B cell (primary cell): ENCODE measurements around the gene POU2AF1. TPM values are rescaled to one million over a fixed set of nuclear protein-coding genes. Genes with fewer than 3 reads are reported as not detected.
A peak's percentile ranks its signal among the peaks of the same experiment; 100 is the strongest.

Source experiments
- ATAC-seq: fragments of 200-7000 bp; cut with Tn5 transposase; one replicate; pipeline ENCODE4 v1.10.0; 2021; ENCODE audit warnings: low read depth, mild to moderate bottlenecking, moderate number of reproducible peaks, moderate library complexity
- CTCF ChIA-PET: fragments of 350-600 bp; sonication (Branson Sonifier 250); formaldehyde crosslinking; loops from one replicate; lab custom pipeline; 2021; ENCODE audit warnings: antibody characterized with exemption, inconsistent platforms; lab: Charles Lee
- POLR2A ChIA-PET: fragments of 350-600 bp; sonication (Branson Sonifier 250); formaldehyde crosslinking; loops from one replicate; lab custom pipeline; 2021; ENCODE audit warnings: antibody characterized with exemption; lab: Charles Lee
- DNase-seq: peaks from one replicate; pipeline ENCODE4 v3.0.0; 2013
- H2AFZ ChIP-seq: 2 replicates; pipeline ENCODE4 v1.6.1; 2012; ENCODE audit warnings: mild to moderate bottlenecking, low read depth, low read length; ENCODE audit not compliant: insufficient read depth, poor library complexity, severe bottlenecking
- H3K27ac ChIP-seq, 2 donors: 1 replicate in 1 of 2; 2 replicates in 1 of 2; pipeline ENCODE4 v1.5.1; 2012 to 2013; ENCODE audit warnings: low read length in 2 of 2, mild to moderate bottlenecking in 2 of 2, moderate library complexity in 1 of 2
- H3K27me3 ChIP-seq, 4 experiments: fragments of 200-600 bp in 1 of 4; sonication (generic) in 1 of 4; replicated peaks in 1 of 4; 1 replicate in 2 of 4; 2 replicates in 2 of 4; pipeline versions ENCODE4 v1.6.1 to v1.7.0; 2013 to 2016; ENCODE audit warnings: low read length in 3 of 4, mild to moderate bottlenecking in 2 of 4, mixed read lengths in 1 of 4, moderate library complexity in 1 of 4; ENCODE audit not compliant: insufficient read depth in 4 of 4, control insufficient read depth in 3 of 4; ENCODE audit errors: control extremely low read depth in 1 of 4
- H3K36me3 ChIP-seq, 2 experiments: replicated peaks in 1 of 2; 1 replicate in 1 of 2; 2 replicates in 1 of 2; pipeline versions ENCODE4 v1.6.1 to v1.7.1; 2013; ENCODE audit warnings: low read length in 1 of 2; ENCODE audit not compliant: insufficient read depth in 2 of 2, control insufficient read depth in 1 of 2; ENCODE audit errors: control extremely low read depth in 1 of 2, extremely low read depth in 1 of 2
- H3K4me1 ChIP-seq, 2 donors: fragments of 200-600 bp in 1 of 2; sonication (generic) in 1 of 2; 1 replicate in 1 of 2; 2 replicates in 1 of 2; pipeline versions ENCODE4 v1.5.1 to v1.6.1; 2013 to 2017; ENCODE audit warnings: low read length in 2 of 2; ENCODE audit not compliant: control insufficient read depth in 2 of 2, insufficient read depth in 2 of 2
- H3K4me2 ChIP-seq: replicated peaks from 2 replicates; pipeline ENCODE3; 2012; ENCODE audit warnings: mild to moderate bottlenecking, low read depth, low read length; ENCODE audit not compliant: poor library complexity, severe bottlenecking
- H3K4me3 ChIP-seq, 5 experiments: fragments of 200-600 bp in 1 of 5; sonication (generic) in 1 of 5; 1 replicate in 3 of 5; 2 replicates in 2 of 5; pipeline versions ENCODE4 v1.5.1 to v1.7.0; 2011 to 2016; ENCODE audit warnings: low read length in 4 of 5, mild to moderate bottlenecking in 4 of 5, low read depth in 2 of 5, control low read depth in 1 of 5, moderate library complexity in 1 of 5; ENCODE audit not compliant: insufficient read depth in 1 of 5; ENCODE audit errors: control extremely low read depth in 1 of 5, extremely low read depth in 1 of 5
- H3K79me2 ChIP-seq: fragments of 200-600 bp; sonication (generic); one replicate; pipeline ENCODE4 v1.6.0; 2016; ENCODE audit warnings: low read length; ENCODE audit not compliant: control insufficient read depth, insufficient read depth
- H3K9ac ChIP-seq: fragments of 200-600 bp; sonication (generic); 2 replicates; pipeline ENCODE4 v1.6.1; 2017; ENCODE audit warnings: mild to moderate bottlenecking, low read length, moderate library complexity
- H3K9me3 ChIP-seq, 3 donors: one replicate each; pipeline versions ENCODE4 v1.6.1 to v1.7.1; 2013; ENCODE audit warnings: low read length in 2 of 3; ENCODE audit not compliant: control insufficient read depth in 2 of 3, insufficient read depth in 1 of 3; ENCODE audit errors: control extremely low read depth in 1 of 3
- H4K20me1 ChIP-seq: 2 replicates; pipeline ENCODE4 v1.6.0; 2012; ENCODE audit warnings: mild to moderate bottlenecking, low read length; ENCODE audit not compliant: insufficient read depth, control insufficient read depth, poor library complexity, severe bottlenecking
- H3K27ac Mint-ChIP-seq: one replicate; pipeline ENCODE4 v1.8.0; 2021; ENCODE audit warnings: mixed read lengths
- H3K27me3 Mint-ChIP-seq: one replicate; pipeline ENCODE4 v1.8.0; 2021; ENCODE audit warnings: mixed read lengths
- H3K4me1 Mint-ChIP-seq: one replicate; pipeline ENCODE4 v1.8.0; 2021; ENCODE audit warnings: mixed read lengths
- H3K4me3 Mint-ChIP-seq: one replicate; pipeline ENCODE4 v1.8.0; 2021; ENCODE audit warnings: mixed read lengths
- H3K9me3 Mint-ChIP-seq: one replicate; pipeline ENCODE4 v1.8.0; 2022; ENCODE audit warnings: mixed read lengths; ENCODE audit not compliant: insufficient read depth
- EZH2 ChIP-seq: IDR thresholded peaks from 2 replicates; pipeline ENCODE4 v1.6.1; 2012; ENCODE audit warnings: borderline replicate concordance, low read depth, mild to moderate bottlenecking, moderate library complexity, low read length; ENCODE audit not compliant: insufficient read depth, poor library complexity, severe bottlenecking
- WGBS: methylation state at CpG from one replicate; pipeline ENCODE4 v1.1.5; 2013; ENCODE audit warnings: missing lambda C conversion rate; ENCODE audit not compliant: insufficient coverage; 5-methylcytosine and 5-hydroxymethylcytosine counted together
- intact Hi-C: fragments of 100-400 bp; cut with micrococcal nuclease; formaldehyde crosslinking; loops from one replicate; pipeline ENCODE4 v1.10.0; 2022
- polyA plus RNA-seq: library from polyadenylated mRNA; depleted of rRNA; stranded (reverse); fragments of >200 nt; gene quantifications from 2 replicates; pipeline ENCODE4 v1.2.3, GENCODE V29; 2012
- total RNA-seq, 2 donors: library from RNA; stranded (reverse); fragments of 120-200 nt in 1 of 2; gene quantifications; 1 replicate in 1 of 2; 2 replicates in 1 of 2; pipeline versions ENCODE4 v1.2.3 to v1.2.4, GENCODE V29; 2013 to 2022
- TF ChIP-seq, protein P1 (sequence below): fragments of 200-600 bp; IDR thresholded peaks from one replicate; pipeline ENCODE4 v1.8.0; 2022; ENCODE audit warnings: antibody characterized with exemption, mild to moderate bottlenecking

POU2AF1 gene
- total and polyA plus RNA-seq, 2 donors (not counting 1 experiment from before 2014, with no cell fraction given), result 308 to 407 TPM

DNA sequence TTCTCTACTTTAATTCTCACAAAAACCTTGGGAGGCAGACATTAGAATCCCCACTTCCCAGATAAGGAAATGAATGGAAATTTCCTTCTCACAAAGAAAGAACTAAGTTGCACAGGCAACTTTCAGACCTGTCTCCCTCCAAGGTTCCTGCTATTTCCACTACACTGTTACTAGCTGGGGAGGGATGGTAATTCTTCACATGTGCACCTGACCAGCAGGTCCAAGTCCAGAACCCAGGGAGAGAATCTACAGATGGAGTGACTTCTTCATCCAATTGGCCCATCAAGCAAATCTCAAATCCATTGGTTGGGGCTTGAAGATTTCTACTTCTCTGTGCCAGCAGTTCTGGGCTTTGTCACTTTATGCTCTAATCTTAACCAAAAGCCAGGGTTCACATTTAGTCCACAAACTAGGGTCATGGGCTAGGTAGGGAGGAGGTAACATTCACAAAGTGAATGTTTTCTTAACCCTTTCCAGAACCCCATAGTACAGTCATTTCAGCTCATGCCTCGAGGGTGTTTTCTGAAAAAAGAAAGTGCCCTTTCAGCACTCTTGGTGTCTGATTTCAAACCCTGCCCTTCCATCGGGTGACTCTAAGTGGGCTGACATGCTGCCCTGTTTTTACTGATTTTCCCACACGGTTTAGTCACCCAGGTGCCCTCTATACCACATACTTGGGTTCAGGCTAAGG is 2.7 kb downstream of the POU2AF1 start:
- peak overlapping the region; percentile 94 for H3K9ac ChIP-seq
- peak overlapping the region; percentile 100 for H3K4me3 Mint-ChIP-seq
- peaks cover 81% of the 10 kb centered on the region for H3K4me1 Mint-ChIP-seq

More for the DNA sequence above, 2.7 kb downstream of the POU2AF1 start:
- H3K27ac ChIP-seq, result peak overlapping the region; percentile 96 to 97
- peaks cover 18% of the 10 kb centered on the region for H4K20me1 ChIP-seq
- ATAC-seq (no peak), DNase-seq (no peak)
- no peaks in the 10 kb centered on the region for H3K27me3 ChIP-seq
- H3K36me3 ChIP-seq, result peaks cover 3 to 30% of the 10 kb centered on the region in 2 experiments
- peaks cover 80% of the 10 kb centered on the region for H3K79me2 ChIP-seq
- Mint-ChIP-seq H3K9me3 (no peaks in the 10 kb centered on the region), H3K27me3 (no peaks in the 10 kb centered on the region), H3K27ac (peak overlapping the region; percentile 92)
- peak overlapping the region; percentile 16 to 90 (median 66) for H3K4me3 ChIP-seq
- H3K4me1 ChIP-seq, result peaks cover 80 to 82% of the 10 kb centered on the region in 2 donors
- peak overlapping the region; percentile 80 for H3K4me2 ChIP-seq
- H2AFZ ChIP-seq, result no peak overlapping the region
- intact Hi-C loops, result loop anchor here (5.0 to 10.0 kb wide), 5 partner anchors 94 to 664 kb away; partner anchors contain the start of genes ARHGAP20, PPP2R1B and SIK2
- peaks cover 0 to 4% (median 0%) of the 10 kb centered on the region in 3 donors for H3K9me3 ChIP-seq
- TF ChIP-seq, protein P1, sequence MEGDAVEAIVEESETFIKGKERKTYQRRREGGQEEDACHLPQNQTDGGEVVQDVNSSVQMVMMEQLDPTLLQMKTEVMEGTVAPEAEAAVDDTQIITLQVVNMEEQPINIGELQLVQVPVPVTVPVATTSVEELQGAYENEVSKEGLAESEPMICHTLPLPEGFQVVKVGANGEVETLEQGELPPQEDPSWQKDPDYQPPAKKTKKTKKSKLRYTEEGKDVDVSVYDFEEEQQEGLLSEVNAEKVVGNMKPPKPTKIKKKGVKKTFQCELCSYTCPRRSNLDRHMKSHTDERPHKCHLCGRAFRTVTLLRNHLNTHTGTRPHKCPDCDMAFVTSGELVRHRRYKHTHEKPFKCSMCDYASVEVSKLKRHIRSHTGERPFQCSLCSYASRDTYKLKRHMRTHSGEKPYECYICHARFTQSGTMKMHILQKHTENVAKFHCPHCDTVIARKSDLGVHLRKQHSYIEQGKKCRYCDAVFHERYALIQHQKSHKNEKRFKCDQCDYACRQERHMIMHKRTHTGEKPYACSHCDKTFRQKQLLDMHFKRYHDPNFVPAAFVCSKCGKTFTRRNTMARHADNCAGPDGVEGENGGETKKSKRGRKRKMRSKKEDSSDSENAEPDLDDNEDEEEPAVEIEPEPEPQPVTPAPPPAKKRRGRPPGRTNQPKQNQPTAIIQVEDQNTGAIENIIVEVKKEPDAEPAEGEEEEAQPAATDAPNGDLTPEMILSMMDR, result no peak
- TF ChIP-seq EZH2, result no peak
- WGBS, result 20% methylated on average over 1 of the region's 3 CpGs
- ChIA-PET POLR2A (interaction anchor here (0.6 to 7.7 kb wide), 4 partner anchors 10 to 47 kb away, joined by 3 to 314 read pairs (median 28); no protein-coding TSS in a partner anchor), CTCF (interaction anchor here (1.0 to 32.5 kb wide), 4 partner anchors 7 to 43 kb away, joined by 3 to 922 read pairs (median 17); no protein-coding TSS in a partner anchor)
